HL-60 (cell line): ENCODE results near the gene L3MBTL1.

Source experiments
- DNase-seq, 2 experiments: peaks; one replicate each; pipeline ENCODE4 v3.0.0-alpha.2; 2010 to 2020; ENCODE audit warnings: low read depth in 1 of 2, low spot score in 1 of 2
- H3K27ac ChIP-seq: fragments of 250-450 bp; sonication (Bioruptor Pico); replicated peaks from 2 replicates; pipeline ENCODE4 v1.5.1; 2020; ENCODE audit warnings: mild to moderate bottlenecking, moderate library complexity
- H3K27me3 ChIP-seq: fragments of 250-450 bp; sonication (Bioruptor Pico); 2 replicates; pipeline ENCODE4 v1.5.1; 2021; ENCODE audit warnings: mild to moderate bottlenecking, moderate library complexity; ENCODE audit not compliant: insufficient read depth, poor library complexity, severe bottlenecking
- H3K4me3 ChIP-seq: replicated peaks from 2 replicates; pipeline ENCODE4 v1.5.1; 2011; ENCODE audit warnings: mild to moderate bottlenecking, control low read depth, low read length; ENCODE audit not compliant: insufficient read depth
- CTCF ChIP-seq: IDR thresholded peaks from one replicate; pipeline ENCODE4 v1.5.1; 2011; ENCODE audit warnings: low read length, control low read depth, inconsistent platforms; ENCODE audit not compliant: insufficient read depth
- GABPA ChIP-seq: IDR thresholded peaks from 2 replicates; pipeline ENCODE4 v1.6.1; 2012; ENCODE audit warnings: low read depth
- POLR2AphosphoS5 ChIP-seq: IDR thresholded peaks from 2 replicates; pipeline ENCODE4 v1.6.1; 2012; ENCODE audit warnings: low read depth
- REST ChIP-seq: IDR thresholded peaks from 2 replicates; pipeline ENCODE4 v1.6.1; 2012; ENCODE audit warnings: low read depth; ENCODE audit not compliant: insufficient replicate concordance
- SPI1 ChIP-seq: IDR thresholded peaks from 2 replicates; pipeline ENCODE4 v1.6.1; 2012; ENCODE audit warnings: low read depth, mild to moderate bottlenecking, borderline replicate concordance

Gene L3MBTL1

GRCh38 chr20:43558412-43559146 lies 51.1 kb downstream of the L3MBTL1 start, which contains the start of gene SGK2:
SGK2 (plus strand) TSS chr20:43559027; CDS start chr20:43566496, 7,469 bp downstream.
- no peak for TF ChIP-seq REST
- no peak for TF ChIP-seq GABPA
- no peak for TF ChIP-seq CTCF
- TF ChIP-seq SPI1 = no peak
- DNase-seq = no peak
- Histone ChIP-seq H3K4me3 (no peak within 1 kb of the TSS), H3K27ac (peak within 1 kb of the TSS; percentile 78), H3K27me3 (no peaks in the 10 kb centered on the region)

- DNase-seq = no peak
- Histone ChIP-seq H3K4me3 (no peak overlapping the region), H3K27me3 (no peaks in the 10 kb centered on the region), H3K27ac (no peak overlapping the region)
- TF ChIP-seq REST (no peak), GABPA (no peak), POLR2AphosphoS5 (no peak), CTCF (no peak), SPI1 (no peak)
Observed at GRCh38 chr20:43559147-43559987, 51.9 kb downstream of the L3MBTL1 start.

GRCh38 chr20:43560974-43561373 lies 53.5 kb downstream of the L3MBTL1 start:
- TF ChIP-seq POLR2AphosphoS5 (no peak), CTCF (no peak), SPI1 (no peak), REST (no peak), GABPA (no peak)
- DNase-seq = no peak
- H3K27me3 ChIP-seq = no peaks in the 10 kb centered on the region
- no peak overlapping the region for H3K4me3 ChIP-seq
- no peak overlapping the region for H3K27ac ChIP-seq
